Activated T-cell treated with anti-CD3 and anti-CD28 coated beads for 24 hours (primary cell): ENCODE measurements around the gene KCNQ2.

Experiments used
- DNase-seq: peaks from one replicate; pipeline ENCODE4 v3.0.0-alpha.2; 2020; ENCODE audit warnings: low read depth

The KCNQ2 gene

GRCh38 chr20:63471002-63471716 is 1.3 kb downstream of the KCNQ2 start:
- DNase-seq = no peak

- no peak for DNase-seq
Measured at GRCh38 chr20:63470410-63470809, 2.0 kb downstream of the KCNQ2 start.

DNA sequence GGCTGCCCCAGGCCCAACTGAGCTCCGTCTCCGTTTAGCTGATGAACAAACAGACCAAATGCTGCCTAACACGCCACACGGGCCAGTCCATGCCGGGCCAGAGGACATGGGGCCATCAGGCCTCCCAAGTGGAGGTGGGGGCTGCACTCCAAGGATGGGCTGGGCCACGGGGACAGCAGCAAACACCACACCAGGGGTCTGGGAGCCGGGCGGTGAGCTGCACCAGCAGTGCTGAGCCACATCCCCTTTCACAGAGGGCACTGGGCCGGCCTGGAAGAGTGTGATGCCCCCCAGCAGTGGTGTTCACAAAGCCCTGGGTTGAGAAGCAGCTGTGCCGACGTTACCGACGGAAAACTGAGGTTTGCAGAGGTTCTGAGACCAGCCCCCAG is 2.7 kb downstream of the KCNQ2 start:
- no peak for DNase-seq

DNA sequence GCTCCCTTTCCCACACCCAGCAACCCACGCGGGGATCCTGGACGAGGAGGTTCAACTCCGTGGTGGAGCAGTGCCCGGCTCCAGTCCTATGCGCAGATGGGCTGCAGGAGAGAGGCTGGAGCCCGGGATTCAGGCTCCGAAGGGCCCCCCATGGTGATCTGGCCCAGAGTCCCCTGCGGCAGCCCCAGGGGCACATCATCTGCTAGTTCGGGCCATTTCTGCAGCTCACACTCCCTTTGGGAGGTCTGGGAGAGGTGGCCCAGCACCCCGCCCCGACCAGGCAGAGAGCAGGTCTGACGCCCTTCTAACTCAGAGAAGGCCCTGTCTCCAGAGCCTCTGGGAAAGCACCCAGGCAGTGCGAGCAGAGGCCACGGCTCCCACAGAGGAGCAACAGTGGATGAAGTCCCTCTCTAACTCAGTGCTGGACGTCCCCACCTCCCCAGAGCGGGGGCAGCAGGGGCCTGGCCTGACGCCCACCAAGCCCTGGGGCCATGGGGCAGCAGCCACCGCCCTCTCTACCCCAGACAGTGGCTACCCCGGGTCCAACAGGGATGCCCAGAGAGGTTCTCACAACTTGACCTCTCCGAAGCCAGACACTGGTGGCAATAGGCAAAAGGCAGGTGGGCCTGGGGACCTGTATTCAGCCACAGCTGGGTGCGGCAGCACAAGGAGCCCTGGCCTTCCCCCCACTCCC is 3.3 kb downstream of the KCNQ2 start:
- no peak for DNase-seq

GRCh38 chr20:63468421-63468820 is 4.0 kb downstream of the KCNQ2 start:
- DNase-seq = no peak

DNA sequence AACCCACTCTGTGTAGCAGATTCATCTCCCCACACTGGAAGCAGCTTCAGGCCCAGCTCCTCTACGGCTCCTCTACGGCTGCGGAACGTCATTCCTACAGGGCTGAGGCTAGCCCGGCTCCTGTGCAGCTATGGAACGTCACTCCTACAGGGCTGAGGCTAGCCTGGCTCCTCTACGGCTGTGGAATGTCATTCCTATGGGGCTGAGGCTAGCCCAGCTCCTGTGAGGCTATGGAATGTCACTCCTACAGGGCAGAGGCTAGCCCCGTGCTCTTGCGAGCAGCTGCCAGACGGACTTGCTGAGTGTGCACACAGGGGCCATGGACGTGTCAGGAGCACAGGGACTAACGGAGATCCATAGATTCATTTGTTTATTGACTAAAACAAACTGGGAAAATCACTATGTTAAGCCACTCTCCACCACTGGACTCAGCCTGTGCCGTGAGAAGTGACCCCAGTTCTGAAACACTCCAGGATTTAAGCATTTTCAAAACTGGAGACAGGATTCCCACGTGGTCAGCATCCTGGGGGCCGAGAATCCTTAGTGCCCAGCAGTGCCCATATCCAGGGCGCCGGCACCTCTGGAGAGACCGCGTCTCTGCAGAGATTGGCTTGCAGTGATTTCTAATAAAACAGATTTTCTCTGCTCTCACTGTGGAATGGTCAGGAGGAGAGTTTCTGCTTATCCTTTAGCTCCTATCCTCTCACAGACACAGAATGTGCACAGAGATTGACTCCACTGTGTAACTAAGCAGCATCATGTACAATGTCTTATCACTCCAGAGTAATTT is 5.0 kb downstream of the KCNQ2 start:
- no peak for DNase-seq

DNA sequence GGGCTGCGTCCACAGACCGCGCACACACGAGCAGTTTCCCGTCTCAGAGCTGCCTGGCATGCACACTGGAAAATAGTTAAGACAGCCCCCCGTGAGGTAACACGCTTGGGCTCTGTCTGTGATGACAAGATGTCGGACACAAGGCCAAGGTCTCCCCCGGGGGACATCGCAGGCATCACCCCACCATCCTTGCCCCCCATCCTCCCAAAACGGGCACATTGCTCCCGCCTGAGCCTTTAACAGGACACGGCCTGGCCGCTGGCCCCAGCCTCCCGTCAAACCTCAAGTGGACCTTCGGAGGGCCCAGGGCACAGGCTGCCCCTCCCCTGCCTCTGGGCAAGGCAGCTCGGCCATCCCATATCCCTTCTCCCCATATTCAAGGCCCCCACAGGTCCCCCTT is 5.6 kb downstream of the KCNQ2 start:
- no peak for DNase-seq

DNA sequence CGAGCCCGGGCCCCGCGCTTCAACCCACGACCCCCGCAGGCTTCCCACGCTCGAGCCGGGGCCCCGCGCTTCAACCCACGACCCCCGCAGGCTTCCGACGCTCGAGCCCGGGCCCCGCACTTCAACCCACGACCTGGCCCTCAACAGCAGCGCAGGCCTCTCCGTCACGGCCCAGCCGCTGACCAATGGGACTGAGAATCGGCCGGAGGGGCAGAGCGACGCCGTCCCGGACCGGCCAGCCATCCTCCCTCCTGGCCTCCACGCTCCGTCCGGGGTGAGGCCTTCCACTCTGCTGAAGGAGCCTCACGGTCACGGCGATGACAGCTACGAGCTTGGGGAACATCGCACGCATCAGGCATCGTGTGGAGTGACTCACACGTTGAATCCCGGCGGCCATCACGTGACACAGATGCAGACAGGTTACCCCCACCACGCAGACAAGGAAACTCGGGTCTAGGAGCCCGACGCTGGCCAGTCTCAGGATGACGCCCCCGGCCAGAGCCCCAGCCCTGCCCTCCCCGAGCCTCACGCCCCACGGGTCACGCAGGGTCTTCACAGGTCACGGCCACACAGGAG is 6.1 kb downstream of the KCNQ2 start:
- no peak for DNase-seq

- no peak for DNase-seq
Measured at GRCh38 chr20:63465380-63466249, 6.8 kb downstream of the KCNQ2 start.

DNA sequence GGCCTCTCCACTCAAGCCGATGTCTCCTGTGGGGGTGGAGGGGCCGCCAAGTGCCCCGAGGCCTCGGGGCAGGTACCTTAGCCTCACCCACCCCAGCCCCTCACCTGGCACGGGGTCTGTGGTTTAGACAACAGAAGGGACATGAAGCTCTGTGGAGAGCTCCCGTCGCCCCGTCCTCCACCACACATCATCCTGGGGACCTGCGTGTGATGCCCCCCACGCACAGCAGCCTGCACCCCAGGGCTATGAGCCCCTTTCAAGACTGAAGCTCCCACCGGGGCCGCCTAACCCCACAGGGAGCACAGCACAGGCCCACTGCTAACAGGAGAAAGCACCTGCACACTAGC is 8.2 kb downstream of the KCNQ2 start:
- DNase-seq = no peak

DNA sequence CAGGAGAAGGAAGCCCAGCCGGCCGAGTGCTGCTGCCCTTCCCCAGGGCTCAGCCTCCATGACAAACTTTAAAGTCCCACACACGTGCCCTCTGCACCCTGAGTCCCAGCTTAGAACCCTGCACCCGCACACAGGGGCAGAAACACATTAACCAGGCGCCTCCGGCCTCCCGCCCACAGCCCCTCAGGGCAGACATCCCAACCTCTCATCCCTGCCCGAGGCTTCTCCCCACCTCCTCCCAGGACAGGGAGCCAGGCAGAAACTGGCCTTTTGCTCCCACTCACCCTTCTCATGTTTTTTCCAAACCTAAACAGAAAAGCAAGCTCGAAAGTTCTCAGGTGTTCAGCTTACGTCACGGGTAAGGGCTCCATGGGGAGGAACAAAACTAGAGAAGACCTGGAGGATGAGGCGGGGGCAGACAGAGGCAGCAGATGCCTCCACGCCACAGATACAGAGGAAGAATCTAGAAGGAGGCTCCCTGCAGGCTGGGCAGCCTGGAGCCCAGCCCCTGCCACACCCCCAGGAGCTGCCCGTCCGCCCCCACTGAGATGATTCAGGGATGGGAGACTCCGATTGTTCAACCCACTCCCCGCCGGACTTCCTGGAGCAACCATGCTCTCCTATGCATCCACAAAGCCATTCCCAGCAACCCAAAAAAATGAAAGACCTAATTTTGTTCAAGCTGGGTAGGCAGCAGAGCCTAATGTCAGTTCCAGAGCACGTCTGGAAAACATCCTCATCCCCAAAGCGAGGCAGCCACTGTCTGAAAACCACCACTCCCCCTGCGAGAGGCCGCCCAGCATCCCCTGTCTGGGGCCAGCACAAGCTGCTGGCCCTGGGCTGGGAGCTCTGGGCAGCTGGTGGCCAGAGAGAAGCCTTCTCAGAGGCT is 8.8 kb downstream of the KCNQ2 start:
- no peak for DNase-seq

DNA sequence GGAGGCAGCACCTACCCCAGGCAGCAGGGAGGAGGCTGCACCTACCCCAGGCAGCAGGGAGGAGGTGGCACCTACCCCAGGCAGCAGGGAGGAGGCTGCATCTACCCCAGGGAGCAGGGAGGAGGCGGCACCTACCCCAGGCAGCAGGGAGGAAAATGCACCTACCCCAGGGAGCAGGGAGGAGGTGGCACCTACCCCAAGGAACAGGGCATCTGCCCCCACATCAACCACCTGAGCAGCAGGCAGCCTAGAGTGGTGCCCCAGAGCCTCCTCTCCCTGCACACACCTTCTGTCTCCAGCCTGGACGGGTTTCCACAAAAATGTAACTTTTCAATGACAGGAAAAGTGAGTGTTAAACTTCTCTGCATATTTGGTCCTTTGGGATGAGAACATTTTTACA is 10.2 kb downstream of the KCNQ2 start:
- no peak for DNase-seq

DNA sequence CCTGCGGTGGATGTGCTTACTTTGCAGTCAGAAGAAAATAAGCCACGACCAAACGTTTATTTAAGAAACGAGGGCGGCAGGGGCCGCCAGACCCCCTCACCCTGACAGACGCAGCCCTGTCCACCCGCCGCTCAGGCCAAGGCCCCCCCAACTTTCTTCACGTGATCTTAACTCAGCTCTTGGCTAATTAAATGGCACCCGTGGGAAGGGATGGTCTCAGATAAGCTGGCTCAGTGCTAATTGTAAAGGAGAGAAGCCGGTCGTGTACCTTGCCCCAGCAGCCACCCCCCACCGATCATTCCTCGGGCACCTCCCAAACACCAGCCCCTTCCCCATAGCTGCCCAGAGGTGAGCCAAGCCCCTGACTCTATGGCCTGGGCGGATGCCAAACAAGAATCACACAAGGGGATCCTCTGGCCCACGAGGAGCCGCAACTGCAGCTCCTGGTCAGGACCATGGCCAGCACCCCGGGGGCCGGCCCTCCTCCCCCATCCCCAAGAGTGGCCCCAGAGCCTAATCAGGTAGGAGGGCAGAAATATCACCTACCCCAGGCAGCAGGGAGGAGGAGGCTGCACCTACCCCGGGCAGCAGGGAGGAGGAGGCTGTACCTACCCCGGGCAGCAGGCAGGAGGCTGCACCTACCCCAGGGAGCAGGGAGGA is 11.2 kb downstream of the KCNQ2 start:
- DNase-seq = no peak

DNA sequence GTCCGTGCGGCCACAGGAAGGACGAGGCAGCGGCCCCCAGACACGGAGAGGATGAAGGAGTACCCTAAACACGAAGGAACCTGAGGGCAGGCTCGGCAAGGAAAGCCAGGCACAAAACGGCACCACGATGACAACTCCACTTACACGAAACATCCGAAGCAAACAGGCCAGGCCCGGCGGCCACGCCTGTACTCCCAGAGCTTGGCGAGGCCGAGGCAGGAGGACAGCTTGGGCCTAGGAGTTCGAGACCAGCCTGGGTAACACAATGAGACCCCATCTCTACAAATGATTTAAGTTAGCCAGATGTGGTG is 13.4 kb downstream of the KCNQ2 start:
- DNase-seq = no peak

GRCh38 chr20:63458170-63459069 is 14.0 kb downstream of the KCNQ2 start:
- DNase-seq = no peak

DNA sequence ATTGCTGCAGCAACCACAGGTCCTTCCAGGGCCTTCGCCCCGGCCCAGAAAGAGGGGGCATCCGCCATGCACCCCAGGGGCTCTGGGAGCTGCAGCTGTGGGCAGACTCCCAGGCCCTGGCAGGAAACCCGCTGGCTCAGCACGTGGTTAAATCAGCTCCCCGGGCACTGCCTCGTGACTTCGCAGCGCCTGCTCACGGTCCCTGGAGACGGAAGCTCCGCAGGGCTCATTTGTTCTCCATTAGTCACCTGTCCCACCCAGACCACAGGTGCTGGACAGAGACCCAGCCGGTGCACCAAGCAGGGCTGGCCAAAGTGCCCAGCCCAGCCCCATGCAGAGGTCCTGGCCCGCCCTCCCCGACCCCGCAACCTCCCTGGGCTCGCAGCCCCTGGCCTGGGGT is 14.7 kb downstream of the KCNQ2 start:
- DNase-seq = no peak

DNA sequence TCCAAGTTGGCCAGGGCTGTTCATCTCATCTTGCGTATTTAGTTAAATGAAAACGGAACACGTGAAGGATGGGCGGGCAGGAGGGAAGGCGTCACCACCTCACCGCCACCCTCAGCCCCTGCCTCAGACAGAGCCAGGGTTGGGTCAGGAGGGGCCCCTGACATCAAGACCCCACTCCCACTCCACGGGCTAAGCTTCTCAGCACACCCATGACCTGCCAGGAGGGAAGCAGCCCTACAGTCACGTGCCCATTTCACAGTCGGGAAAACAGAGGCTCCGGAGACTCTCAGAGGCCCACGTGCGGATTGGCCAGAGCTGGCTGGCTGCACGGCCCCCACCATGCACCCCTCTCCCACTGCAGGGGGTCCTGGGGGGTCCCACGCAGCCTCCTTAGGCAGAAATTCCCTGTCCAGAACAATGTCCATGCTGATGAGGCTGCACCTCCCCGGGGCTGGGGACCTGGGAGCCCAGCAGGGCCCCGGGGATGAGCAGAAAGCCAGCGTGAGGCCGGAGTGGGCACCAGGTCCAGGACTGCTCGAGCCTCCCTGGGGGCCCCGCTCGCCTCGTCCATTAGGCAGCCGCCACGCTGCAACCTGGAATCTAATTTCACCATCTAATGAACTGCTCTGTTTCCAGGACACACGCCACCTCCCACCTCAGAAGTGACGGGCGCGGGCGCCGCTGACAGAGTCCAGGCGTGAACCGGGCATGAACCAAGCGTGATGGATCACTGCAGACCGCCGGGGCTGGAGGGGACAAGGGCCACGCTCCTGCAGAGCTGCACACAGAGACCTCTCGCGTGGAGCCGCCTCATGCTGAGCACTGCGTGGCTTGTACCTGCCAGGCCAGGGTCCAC is 15.8 kb downstream of the KCNQ2 start:
- no peak for DNase-seq

- DNase-seq = no peak
Measured at GRCh38 chr20:63455568-63455859, 16.9 kb downstream of the KCNQ2 start.
